ENCODE data around the gene GSDME. TPM values are rescaled to one million over a fixed set of nuclear protein-coding genes. Genes with fewer than 3 reads are reported as not detected.
"Not testable (repeated sequence)": the region's sequence is repeated elsewhere in the genome, so short reads cannot be mapped to it uniquely, and the experiment has no call there.

The GSDME gene
- total RNA-seq, 3 donors from 2014 or later (not counting 1 experiment from before 2014, with no cell fraction given): 0.20 to 0.31 TPM; not detected in 1

DNA sequence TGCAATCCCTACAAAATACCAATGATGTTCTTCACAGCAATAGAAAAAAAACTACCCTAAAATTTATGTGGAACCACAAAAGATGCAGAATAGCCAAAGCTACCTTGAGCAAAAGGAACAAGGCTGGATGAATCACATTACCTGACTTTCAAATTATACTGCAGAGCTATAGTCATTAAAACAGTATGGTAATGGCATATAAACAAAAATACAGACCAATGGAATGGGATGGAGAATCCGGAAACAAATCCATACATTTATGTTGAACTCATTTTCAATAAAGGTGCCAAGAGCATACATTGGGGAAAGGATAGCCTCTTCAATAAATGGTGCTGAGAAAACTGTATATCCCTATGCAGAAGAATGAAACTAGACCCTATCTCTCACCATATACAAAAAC, 18.7 kb downstream of the GSDME start:
- H3K9me3 ChIP-seq (ENCODE audit: control insufficient read depth, insufficient read depth, low read length): no peaks in the 10 kb centered on the region
- ATAC-seq: no peak
- Mint-ChIP-seq H3K4me1 (no peaks in the 10 kb centered on the region), H3K27me3 (ENCODE audit: low read depth in 2 of 2) (peaks cover 15 to 59% of the 10 kb centered on the region in 2 donors), H3K4me3 (no peak overlapping the region), H3K9me3 (no peaks in the 10 kb centered on the region), H3K27ac (no peak overlapping the region), H3K36me3 (peaks cover 8% of the 10 kb centered on the region)
- H3K36me3 ChIP-seq (ENCODE audit: control insufficient read depth, insufficient read depth, low read length): no peaks in the 10 kb centered on the region
- H3K4me1 ChIP-seq (ENCODE audit: control insufficient read depth, insufficient read depth, low read length): no peaks in the 10 kb centered on the region
- WGBS (ENCODE audit: insufficient coverage): 83% methylated on average over 1 of the region's 1 CpG
- intact Hi-C loops (cut with micrococcal nuclease): no loop called here
- H3K4me3 ChIP-seq (ENCODE audit: low read length): no peak overlapping the region
- TF ChIP-seq, protein P1, sequence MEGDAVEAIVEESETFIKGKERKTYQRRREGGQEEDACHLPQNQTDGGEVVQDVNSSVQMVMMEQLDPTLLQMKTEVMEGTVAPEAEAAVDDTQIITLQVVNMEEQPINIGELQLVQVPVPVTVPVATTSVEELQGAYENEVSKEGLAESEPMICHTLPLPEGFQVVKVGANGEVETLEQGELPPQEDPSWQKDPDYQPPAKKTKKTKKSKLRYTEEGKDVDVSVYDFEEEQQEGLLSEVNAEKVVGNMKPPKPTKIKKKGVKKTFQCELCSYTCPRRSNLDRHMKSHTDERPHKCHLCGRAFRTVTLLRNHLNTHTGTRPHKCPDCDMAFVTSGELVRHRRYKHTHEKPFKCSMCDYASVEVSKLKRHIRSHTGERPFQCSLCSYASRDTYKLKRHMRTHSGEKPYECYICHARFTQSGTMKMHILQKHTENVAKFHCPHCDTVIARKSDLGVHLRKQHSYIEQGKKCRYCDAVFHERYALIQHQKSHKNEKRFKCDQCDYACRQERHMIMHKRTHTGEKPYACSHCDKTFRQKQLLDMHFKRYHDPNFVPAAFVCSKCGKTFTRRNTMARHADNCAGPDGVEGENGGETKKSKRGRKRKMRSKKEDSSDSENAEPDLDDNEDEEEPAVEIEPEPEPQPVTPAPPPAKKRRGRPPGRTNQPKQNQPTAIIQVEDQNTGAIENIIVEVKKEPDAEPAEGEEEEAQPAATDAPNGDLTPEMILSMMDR (IDR thresholded peaks at IDR 0.05): no peak
- no peaks in the 10 kb centered on the region for H3K27me3 ChIP-seq (ENCODE audit: control insufficient read depth, insufficient read depth, low read length)
- no peak for DNase-seq
- no peak overlapping the region for H3K27ac ChIP-seq (ENCODE audit: low read length)

DNA sequence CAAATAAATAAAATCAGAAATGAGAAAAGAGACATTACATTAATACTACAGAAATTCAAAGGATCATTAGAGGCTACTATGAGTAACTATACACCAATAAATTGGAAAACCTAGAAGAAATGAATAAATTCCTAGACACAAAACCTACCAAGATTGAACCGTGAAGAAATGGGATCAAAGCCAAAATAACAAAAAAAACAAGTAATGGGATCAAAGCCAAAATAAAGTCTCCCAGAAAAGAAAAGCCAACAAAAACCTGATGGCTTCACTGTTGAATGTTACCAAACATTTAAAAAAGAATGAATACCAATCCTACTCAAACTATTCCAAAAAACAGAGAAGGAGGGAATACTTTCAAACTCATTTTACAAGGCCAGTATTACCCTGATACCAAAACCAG, 20.0 kb downstream of the GSDME start:
- peaks cover 11 to 54% of the 10 kb centered on the region in 2 donors for H3K27me3 Mint-ChIP-seq (ENCODE audit: low read depth in 2 of 2)
- H3K4me1 Mint-ChIP-seq: no peaks in the 10 kb centered on the region
- Histone ChIP-seq H3K4me3 (ENCODE audit: low read length) (no peak overlapping the region), H3K9me3 (ENCODE audit: control insufficient read depth, insufficient read depth, low read length) (no peaks in the 10 kb centered on the region), H3K27me3 (ENCODE audit: control insufficient read depth, insufficient read depth, low read length) (no peaks in the 10 kb centered on the region), H3K36me3 (ENCODE audit: control insufficient read depth, insufficient read depth, low read length) (no peaks in the 10 kb centered on the region), H3K27ac (ENCODE audit: low read length) (no peak overlapping the region), H3K4me1 (ENCODE audit: control insufficient read depth, insufficient read depth, low read length) (no peaks in the 10 kb centered on the region)
- no peaks in the 10 kb centered on the region for H3K9me3 Mint-ChIP-seq
- ATAC-seq: no peak
- WGBS (ENCODE audit: insufficient coverage): 89% methylated on average over 1 of the region's 1 CpG
- intact Hi-C loops (cut with micrococcal nuclease): no loop called here
- no peak overlapping the region for H3K4me3 Mint-ChIP-seq
- TF ChIP-seq, protein P1 (IDR thresholded peaks at IDR 0.05): no peak
- H3K36me3 Mint-ChIP-seq: peaks cover 8% of the 10 kb centered on the region
- no peak overlapping the region for H3K27ac Mint-ChIP-seq
- no peak for DNase-seq

- intact Hi-C loops (cut with micrococcal nuclease); H3K9me3 Mint-ChIP-seq; ATAC-seq; H3K9me3 ChIP-seq (ENCODE audit: control insufficient read depth, insufficient read depth, low read length); H3K4me3 Mint-ChIP-seq; H3K4me3 ChIP-seq (ENCODE audit: low read length); H3K27ac Mint-ChIP-seq; H3K4me1 Mint-ChIP-seq; H3K27me3 ChIP-seq (ENCODE audit: control insufficient read depth, insufficient read depth, low read length); DNase-seq; H3K36me3 ChIP-seq (ENCODE audit: control insufficient read depth, insufficient read depth, low read length); H3K36me3 Mint-ChIP-seq; H3K27ac ChIP-seq (ENCODE audit: low read length); H3K4me1 ChIP-seq (ENCODE audit: control insufficient read depth, insufficient read depth, low read length): not testable (repeated sequence)
- 100% methylated on average over 6 of the region's 7 CpGs for WGBS (ENCODE audit: insufficient coverage)
- H3K27me3 Mint-ChIP-seq (ENCODE audit: low read depth in 2 of 2): peaks cover 11 to 63% of the 10 kb centered on the region in 2 donors
Observed at GRCh38 chr7:24735594-24735993, 21.7 kb downstream of the GSDME start.

DNA sequence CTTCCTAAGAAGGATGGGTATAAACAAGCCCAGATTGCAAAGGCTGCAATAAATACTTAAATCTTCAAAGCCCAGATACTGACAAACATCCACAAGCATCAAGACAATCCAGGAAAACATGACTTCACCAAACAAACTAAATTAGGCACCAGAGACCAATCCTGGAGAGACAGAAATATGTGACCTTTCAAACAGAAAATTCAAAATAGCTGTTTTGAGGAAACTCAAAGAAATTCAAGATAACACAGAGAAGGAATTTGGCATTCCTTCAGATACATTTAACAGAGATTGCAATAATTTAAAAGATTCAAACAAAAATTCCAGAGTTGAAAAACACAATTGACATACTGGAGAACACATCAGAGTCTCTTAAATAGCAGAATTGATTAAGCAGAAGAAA, 23.0 kb downstream of the GSDME start:
- H3K27me3 Mint-ChIP-seq (ENCODE audit: low read depth in 2 of 2): peaks cover 14 to 62% of the 10 kb centered on the region in 2 donors
- no peak overlapping the region for H3K27ac ChIP-seq (ENCODE audit: low read length)
- ATAC-seq (no peak), DNase-seq (no peak)
- TF ChIP-seq, protein P1 (IDR thresholded peaks at IDR 0.05): no peak
- no peaks in the 10 kb centered on the region for H3K9me3 Mint-ChIP-seq
- intact Hi-C loops (cut with micrococcal nuclease): no loop called here
- no peaks in the 10 kb centered on the region for H3K4me1 Mint-ChIP-seq
- no peaks in the 10 kb centered on the region for H3K36me3 ChIP-seq (ENCODE audit: control insufficient read depth, insufficient read depth, low read length)
- no peak overlapping the region for H3K4me3 ChIP-seq (ENCODE audit: low read length)
- no peaks in the 10 kb centered on the region for H3K4me1 ChIP-seq (ENCODE audit: control insufficient read depth, insufficient read depth, low read length)
- H3K27ac Mint-ChIP-seq: no peak overlapping the region
- peaks cover 8% of the 10 kb centered on the region for H3K36me3 Mint-ChIP-seq
- no peaks in the 10 kb centered on the region for H3K27me3 ChIP-seq (ENCODE audit: control insufficient read depth, insufficient read depth, low read length)
- H3K9me3 ChIP-seq (ENCODE audit: control insufficient read depth, insufficient read depth, low read length): no peaks in the 10 kb centered on the region
- no peak overlapping the region for H3K4me3 Mint-ChIP-seq
